ENCODE results near the gene LGALS4. TPM values are rescaled to one million over a fixed set of nuclear protein-coding genes. Genes with fewer than 3 reads are reported as not detected.

The LGALS4 gene
- total and polyA plus RNA-seq, 9 of the 15 experiments (the other 6 are each of a cell fraction or from before 2014, with no cell fraction given) = 0.08 to 1.1 (median 0.30) TPM; not detected in 3

- TF ChIP-seq, protein P1, sequence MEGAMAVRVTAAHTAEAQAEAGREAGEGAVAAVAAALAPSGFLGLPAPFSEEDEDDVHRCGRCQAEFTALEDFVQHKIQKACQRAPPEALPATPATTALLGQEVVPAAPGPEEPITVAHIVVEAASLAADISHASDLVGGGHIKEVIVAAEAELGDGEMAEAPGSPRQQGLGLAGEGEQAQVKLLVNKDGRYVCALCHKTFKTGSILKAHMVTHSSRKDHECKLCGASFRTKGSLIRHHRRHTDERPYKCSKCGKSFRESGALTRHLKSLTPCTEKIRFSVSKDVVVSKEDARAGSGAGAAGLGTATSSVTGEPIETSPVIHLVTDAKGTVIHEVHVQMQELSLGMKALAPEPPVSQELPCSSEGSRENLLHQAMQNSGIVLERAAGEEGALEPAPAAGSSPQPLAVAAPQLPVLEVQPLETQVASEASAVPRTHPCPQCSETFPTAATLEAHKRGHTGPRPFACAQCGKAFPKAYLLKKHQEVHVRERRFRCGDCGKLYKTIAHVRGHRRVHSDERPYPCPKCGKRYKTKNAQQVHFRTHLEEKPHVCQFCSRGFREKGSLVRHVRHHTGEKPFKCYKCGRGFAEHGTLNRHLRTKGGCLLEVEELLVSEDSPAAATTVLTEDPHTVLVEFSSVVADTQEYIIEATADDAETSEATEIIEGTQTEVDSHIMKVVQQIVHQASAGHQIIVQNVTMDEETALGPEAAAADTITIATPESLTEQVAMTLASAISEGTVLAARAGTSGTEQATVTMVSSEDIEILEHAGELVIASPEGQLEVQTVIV (CRISPR knock-in tag; IDR thresholded peaks at IDR 0.05; ENCODE audit: borderline replicate concordance) = no peak
- TF ChIP-seq ZNF644 (tag; IDR thresholded peaks at IDR 0.05; ENCODE audit: low read depth) (0 out of 2 replicates have a peak, but pooled peaks have one; percentile 53), WHSC1 (IDR thresholded peaks at IDR 0.05; ENCODE audit: low read length) (no peak), BRCA1 (IDR thresholded peaks at IDR 0.05) (no peak), BRCA1 (CRISPR knock-in tag; IDR thresholded peaks at IDR 0.05) (no peak), ZNF121 (CRISPR knock-in tag; conservative IDR thresholded peaks at IDR 0.05) (no peak), ZNF263 (CRISPR knock-in tag; IDR thresholded peaks at IDR 0.05; ENCODE audit: borderline replicate concordance) (peak; percentile 31; the same call in 1 of the 2 replicates), SMARCA4 (IDR thresholded peaks at IDR 0.05) (peak; percentile 52; the same call in 1 of the 2 replicates), GATAD2A (IDR thresholded peaks at IDR 0.05) (no peak), BHLHE40 (IDR thresholded peaks at IDR 0.05; ENCODE audit: low read length) (peak; percentile 93), ZBTB33 (CRISPR knock-in tag; IDR thresholded peaks at IDR 0.05) (no peak), ZNF134 (CRISPR knock-in tag; conservative IDR thresholded peaks at IDR 0.05) (no peak), TEAD4 (IDR thresholded peaks at IDR 0.05; ENCODE audit: low read length) (peak; percentile 67; the same call in 1 of the 2 replicates), TEAD4 (CRISPR knock-in tag; IDR thresholded peaks at IDR 0.05; ENCODE audit: borderline replicate concordance) (no peak), POLR2AphosphoS5 (IDR thresholded peaks at IDR 0.05; ENCODE audit: control insufficient read depth, insufficient read depth, low read depth, low read length) (peak; percentile 51), ZNF274 (IDR thresholded peaks at IDR 0.05; ENCODE audit: borderline replicate concordance, low read depth, low read length) (no peak), L3MBTL2 (IDR thresholded peaks at IDR 0.05) (peak; percentile 94), PHF20 (IDR thresholded peaks at IDR 0.05; ENCODE audit: partially characterized antibody) (peak; percentile 38), ZNF76 (CRISPR knock-in tag; IDR thresholded peaks at IDR 0.05; ENCODE audit: borderline replicate concordance) (no peak), ATF1 (CRISPR knock-in tag; IDR thresholded peaks at IDR 0.05) (peak; percentile 80), ATF1 (tag; IDR thresholded peaks at IDR 0.05) (peak; percentile 92), FOXA3 (CRISPR knock-in tag; conservative IDR thresholded peaks at IDR 0.05 in 1 of 2, IDR thresholded peaks at IDR 0.05 in 1 of 2) (no peak), MCM5 (IDR thresholded peaks at IDR 0.05; ENCODE audit: low read depth) (no peak), NR4A1 (CRISPR knock-in tag; IDR thresholded peaks at IDR 0.05) (no peak), NR4A1 (tag; IDR thresholded peaks at IDR 0.05) (peak; percentile 45; the same call in 1 of the 2 replicates), MED1 (CRISPR knock-in tag; IDR thresholded peaks at IDR 0.05; ENCODE audit: borderline replicate concordance) (0 out of 2 replicates have a peak, but pooled peaks have one; percentile 24), FOSL1 (tag; conservative IDR thresholded peaks at IDR 0.05) (no peak), RFX5 (IDR thresholded peaks at IDR 0.05; ENCODE audit: low read depth, low read length) (no peak), GABPA (tag; conservative IDR thresholded peaks at IDR 0.05; ENCODE audit: low read depth) (peak; percentile 44)
Observed at GRCh38 chr19:38851622-38852230, 39.0 kb upstream of the LGALS4 start (continued).
